Measurements from ENCODE around the gene ITPRID1.

DNA sequence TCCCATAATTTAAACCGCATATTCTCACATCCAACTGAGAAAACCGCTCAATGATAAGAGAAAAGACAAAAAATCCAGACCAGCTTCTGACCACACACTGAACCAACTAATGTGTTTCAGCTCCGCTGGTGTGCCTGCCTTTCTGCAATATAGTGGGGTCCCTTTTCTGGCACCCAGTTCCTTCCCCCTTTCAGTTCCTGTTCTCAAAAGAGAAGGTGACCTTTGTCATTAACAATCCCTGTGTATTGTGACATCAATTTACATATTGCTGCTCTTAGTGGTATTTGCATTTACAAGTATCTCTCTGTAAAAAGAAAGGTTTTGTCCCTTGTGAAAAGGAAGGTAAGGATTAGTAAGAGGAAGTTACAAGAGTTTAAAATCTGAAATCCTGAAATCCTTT is 174.5 kb downstream of the ITPRID1 start:
- TF ChIP-seq, protein P1, sequence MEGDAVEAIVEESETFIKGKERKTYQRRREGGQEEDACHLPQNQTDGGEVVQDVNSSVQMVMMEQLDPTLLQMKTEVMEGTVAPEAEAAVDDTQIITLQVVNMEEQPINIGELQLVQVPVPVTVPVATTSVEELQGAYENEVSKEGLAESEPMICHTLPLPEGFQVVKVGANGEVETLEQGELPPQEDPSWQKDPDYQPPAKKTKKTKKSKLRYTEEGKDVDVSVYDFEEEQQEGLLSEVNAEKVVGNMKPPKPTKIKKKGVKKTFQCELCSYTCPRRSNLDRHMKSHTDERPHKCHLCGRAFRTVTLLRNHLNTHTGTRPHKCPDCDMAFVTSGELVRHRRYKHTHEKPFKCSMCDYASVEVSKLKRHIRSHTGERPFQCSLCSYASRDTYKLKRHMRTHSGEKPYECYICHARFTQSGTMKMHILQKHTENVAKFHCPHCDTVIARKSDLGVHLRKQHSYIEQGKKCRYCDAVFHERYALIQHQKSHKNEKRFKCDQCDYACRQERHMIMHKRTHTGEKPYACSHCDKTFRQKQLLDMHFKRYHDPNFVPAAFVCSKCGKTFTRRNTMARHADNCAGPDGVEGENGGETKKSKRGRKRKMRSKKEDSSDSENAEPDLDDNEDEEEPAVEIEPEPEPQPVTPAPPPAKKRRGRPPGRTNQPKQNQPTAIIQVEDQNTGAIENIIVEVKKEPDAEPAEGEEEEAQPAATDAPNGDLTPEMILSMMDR (IDR thresholded peaks at IDR 0.05), result no peak
- no peak for TF ChIP-seq POLR2A (IDR thresholded peaks at IDR 0.05)

All from ovary (tissue), 3 donors.